Effector CD4-positive, alpha-beta T cell (primary cell): Measurements from ENCODE around the gene TRPM2.
"Not testable (repeated sequence)": the region's sequence is repeated elsewhere in the genome, so short reads cannot be mapped to it uniquely, and the experiment has no call there.

Source experiments
- DNase-seq: peaks from one replicate; pipeline ENCODE4 v3.0.0-alpha.2; 2020

TRPM2 gene

DNA sequence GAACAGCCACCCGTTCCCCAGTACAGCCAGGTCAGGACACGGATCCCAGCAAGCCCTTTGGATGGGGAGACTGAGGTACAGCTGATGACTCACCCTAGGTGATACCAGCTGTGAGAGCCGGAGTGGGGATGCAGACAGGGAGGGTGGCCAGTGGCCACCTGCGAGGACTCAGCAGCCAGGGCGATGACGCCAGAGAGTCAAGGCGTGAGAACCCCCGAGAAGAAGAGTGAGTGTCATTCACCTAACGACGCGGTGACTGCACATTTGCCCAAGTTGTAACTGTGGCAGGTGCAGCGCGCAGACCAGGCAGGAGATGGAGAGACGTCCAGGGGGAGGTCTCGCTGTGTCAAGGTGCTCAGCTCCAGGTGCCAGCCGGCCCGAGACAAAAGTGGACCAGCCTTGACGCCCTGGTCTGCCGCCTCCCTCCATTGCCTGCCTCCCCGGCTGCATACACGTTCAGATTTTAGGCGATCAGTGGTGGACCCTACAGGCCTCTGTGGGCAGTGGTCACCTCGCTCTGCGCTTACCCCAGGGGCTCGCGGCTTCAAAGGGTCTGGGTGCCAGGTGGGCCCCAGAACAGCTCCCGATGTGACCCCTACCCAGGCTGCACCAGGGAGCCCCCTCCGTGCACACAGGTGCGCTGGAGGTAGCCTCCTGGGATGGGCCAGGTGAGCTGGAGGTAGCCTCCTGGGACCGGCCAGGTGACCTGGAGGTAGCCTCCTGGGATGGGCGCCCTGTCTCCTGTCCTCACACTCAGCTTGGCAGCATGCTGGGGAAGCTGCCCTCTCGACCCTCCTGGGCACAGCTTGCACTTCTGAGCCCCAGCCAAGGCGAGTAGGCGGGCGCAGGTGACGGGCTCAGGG, 113.8 kb downstream of the TRPM2 start:
- DNase-seq: no peak

- no peak for DNase-seq
Measured at GRCh38 chr21:44467859-44468195, 114.4 kb downstream of the TRPM2 start.

DNA sequence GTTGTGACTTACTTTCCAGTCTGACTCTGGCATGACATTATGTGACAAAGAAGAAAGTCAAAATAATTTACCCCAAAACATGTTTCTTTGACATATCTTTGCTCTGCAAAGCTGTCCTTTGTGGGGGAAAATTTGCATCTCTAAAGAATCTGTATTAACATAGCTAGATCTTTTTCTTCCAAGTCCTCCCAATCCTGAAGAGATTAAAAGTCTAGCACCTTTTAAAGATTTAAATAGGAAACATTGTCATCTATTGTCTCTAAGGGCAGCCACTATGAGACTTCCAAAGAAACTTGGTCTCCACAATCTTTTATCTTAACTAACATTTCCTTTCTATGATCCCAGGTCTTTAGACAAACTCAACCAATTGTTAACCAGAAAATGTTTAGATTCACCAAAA, 117.9 kb downstream of the TRPM2 start:
- DNase-seq: no peak

- no peak for DNase-seq
Measured at GRCh38 chr21:44471996-44472395, 118.6 kb downstream of the TRPM2 start.

GRCh38 chr21:44473915-44474555, 120.6 kb downstream of the TRPM2 start:
- no peak for DNase-seq

- DNase-seq: no peak
Measured at GRCh38 chr21:44475266-44475845, 121.9 kb downstream of the TRPM2 start.

DNA sequence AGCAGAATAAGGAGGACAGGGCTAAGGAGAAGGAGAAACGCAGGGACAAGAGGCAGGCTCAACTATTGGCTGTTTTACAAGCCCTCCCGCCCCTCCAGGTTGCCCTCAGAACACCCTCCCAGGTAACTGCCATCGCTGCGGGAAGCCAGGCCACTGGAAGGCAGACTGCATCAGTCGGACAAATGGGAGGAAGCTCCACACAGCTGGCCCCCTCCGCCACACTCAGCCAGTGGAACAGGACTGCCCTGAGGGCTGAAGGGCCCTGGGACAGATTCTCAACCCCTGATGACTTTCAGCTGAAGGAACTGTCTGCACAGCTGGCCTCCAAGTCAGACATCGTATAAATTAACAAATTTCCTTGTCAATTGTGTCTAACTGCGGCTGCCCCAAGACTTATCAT, 123.7 kb downstream of the TRPM2 start:
- DNase-seq: no peak

GRCh38 chr21:44477712-44478111, 124.3 kb downstream of the TRPM2 start:
- DNase-seq: no peak

DNA sequence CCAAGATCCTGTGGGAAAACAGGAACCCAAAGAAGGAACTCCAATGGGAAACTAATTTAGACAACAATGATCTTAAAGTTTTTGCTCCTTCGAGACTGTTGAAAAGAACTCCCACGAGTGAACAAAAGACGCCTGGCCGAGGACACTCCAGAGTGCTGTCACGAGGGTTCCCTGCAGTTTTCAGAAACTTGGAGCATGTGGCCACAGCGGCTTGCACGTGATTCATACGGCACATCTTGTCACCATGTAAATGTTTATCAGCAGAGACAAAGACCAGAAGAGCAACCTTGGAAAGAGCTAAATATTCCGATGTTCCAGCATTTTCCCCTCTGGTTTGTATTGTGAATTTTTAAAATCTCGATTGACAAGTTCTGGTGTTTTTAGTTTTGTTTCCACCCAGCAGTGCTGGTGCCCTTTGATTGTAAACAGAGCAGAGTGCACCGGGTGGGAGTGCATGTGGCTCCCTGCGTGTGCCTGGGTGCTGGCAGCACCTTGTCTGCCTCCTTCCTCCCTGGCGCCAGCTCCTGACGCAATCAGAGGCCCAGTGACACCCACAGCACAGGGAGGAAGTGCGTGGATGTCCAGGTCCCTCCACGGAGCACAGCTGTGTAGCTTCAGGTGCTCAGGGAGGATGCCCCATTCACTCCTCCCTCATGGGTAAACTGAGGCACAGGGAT, 124.8 kb downstream of the TRPM2 start:
- no peak for DNase-seq

- no peak for DNase-seq
Measured at GRCh38 chr21:44478801-44479167, 125.4 kb downstream of the TRPM2 start.

DNA sequence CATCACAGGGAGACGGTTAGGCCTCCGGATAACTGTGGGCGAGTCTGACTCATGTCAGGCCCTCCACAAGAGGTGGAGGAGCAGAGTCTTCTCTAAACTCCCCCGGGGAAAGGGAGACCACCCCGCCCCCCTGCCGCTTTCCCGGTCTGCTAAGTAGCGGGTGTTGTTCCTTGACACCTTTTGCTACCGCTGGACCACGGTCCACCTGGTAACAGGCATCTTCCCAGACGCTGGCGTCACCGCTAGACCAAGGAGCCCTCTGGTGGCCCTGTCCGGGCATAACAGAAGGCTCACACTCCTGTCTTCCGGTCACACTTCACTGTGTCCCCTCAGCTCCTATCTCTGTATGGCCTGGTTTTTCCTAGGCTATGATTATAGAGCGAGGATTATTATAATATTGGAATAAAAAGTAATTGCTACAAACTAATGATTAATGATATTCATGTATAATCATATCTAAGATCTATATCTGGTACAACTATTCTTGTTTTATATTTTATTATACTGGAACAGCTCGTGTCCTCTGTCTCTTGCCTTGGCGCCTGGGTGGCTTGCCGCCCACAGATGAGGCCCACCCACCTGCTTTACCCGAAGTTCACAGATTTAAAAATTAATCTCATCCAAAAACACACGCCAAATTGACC, 126.3 kb downstream of the TRPM2 start:
- not testable (repeated sequence) for DNase-seq

- no peak for DNase-seq
Measured at GRCh38 chr21:44480200-44481053, 127.0 kb downstream of the TRPM2 start.

- no peak for DNase-seq
Measured at GRCh38 chr21:44482581-44483287, 129.3 kb downstream of the TRPM2 start.

- DNase-seq: no peak
Measured at GRCh38 chr21:44483288-44484237, 130.1 kb downstream of the TRPM2 start.

DNA sequence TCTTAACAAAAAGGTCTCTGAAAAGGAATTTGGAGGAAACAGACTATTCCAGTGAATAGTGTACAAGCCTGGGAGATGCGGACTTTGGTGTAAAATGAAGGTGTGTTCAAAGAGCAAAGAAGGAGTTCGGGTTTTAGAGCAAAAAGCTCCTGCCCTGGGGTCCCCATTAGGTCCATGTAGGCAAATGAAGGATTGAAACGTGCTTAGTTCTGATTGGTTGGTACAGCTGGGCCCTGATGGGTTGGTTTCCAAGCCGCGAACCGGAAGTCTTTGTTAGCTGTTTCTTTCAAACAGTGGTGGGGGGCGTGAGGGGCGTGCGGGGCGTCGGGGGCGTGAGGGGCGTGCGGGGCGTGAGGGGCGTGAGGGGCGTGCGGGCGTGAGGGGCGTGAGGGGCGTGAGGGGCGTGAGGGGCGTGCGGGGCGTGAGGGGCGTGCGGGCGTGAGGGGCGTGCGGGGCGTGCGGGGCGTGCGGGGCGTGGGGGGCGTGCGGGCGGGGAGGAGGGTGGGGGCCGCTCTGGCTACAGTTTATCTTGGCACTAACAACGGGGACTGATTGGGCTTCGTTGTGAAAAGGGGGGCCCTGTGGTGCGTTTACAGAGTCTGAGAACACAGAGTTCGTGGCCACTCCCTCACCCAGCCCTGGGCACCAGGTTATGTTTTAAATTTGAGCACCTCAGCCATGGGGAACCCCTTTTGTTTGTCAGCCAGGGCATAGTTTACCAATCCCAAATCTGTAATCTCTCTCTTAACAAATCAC, 131.3 kb downstream of the TRPM2 start:
- DNase-seq: no peak

DNA sequence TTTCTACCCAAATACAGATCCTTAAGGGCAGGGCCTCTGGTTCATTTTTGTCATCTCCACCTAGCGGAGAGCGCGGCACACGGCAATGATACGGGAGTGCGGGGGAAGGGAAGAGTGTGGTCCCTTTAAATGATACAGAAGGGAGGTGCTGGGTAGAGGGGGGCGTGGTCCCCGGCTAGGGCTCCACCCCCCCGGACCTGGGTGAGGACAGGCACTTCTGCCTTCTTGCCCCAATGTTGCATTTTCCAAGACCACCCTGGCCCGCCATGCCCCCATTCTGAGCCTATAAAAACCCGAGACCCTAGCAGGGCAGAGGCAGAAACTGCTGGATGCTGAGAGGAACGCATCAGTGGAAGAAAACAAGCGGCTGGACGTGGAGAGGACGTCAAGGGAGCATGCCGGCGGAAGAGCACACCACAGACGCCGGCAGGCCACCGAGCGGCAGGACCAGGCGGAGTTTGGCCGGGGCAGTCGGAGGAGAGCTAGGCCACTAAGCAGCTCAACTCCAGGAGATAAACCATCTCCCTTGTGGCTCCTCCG, 131.9 kb downstream of the TRPM2 start:
- peak; percentile 16 for DNase-seq

DNA sequence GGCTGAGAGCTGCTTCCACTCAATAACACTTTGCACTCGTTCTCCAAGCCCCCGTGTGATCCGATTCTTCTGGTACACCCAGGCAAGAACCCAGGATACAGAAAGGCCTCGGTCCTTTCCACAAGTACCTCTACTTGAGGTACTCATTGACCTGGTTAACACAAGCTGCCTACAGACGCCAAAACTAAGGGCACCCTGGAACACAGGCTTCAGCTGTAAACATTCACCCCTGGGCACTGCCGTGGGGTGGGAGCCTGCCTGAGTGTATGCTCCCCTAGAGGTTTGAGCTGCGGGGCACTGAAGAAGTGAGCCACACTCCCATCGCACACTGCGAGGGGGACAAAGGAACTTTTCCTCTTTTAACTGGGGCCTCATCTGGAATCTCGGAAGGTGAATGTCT, 132.4 kb downstream of the TRPM2 start:
- no peak for DNase-seq

GRCh38 chr21:44486302-44486701, 132.9 kb downstream of the TRPM2 start:
- no peak for DNase-seq

- DNase-seq: no peak
Measured at GRCh38 chr21:44487831-44488230, 134.4 kb downstream of the TRPM2 start.
